HepG2 (cell line): ENCODE data around the gene SLC25A1. TPM values are rescaled to one million over a fixed set of nuclear protein-coding genes. Genes with fewer than 3 reads are reported as not detected.

ENCODE experiments used
- ARID5B ChIP-seq: IDR thresholded peaks from 2 replicates; pipeline ENCODE4 v1.4.0; 2020; ENCODE audit warnings: mild to moderate bottlenecking, missing genetic modification reagents
- CEBPB ChIP-seq: IDR thresholded peaks from 2 replicates; pipeline ENCODE4 v1.6.1; 2011; ENCODE audit warnings: low read depth, low read length, improper control_type of control experiment, borderline replicate concordance
- CENPT ChIP-seq: sonication (generic); formaldehyde crosslinking; IDR thresholded peaks from 2 replicates; pipeline ENCODE4 v1.8.0; 2022; ENCODE audit warnings: low read depth, mild to moderate bottlenecking, moderate library complexity, missing genetic modification reagents
- GLI4 ChIP-seq: sonication (generic); formaldehyde crosslinking; IDR thresholded peaks from 2 replicates; pipeline ENCODE4 v1.5.1; 2020; ENCODE audit warnings: missing genetic modification reagents, mild to moderate bottlenecking, moderate library complexity, borderline replicate concordance
- MAFK ChIP-seq, 2 experiments: IDR thresholded peaks in 1 of 2; conservative IDR thresholded peaks in 1 of 2; 2 replicates each; pipeline ENCODE4 v1.6.1; 2011; ENCODE audit warnings: improper control_type of control experiment in 2 of 2, low read length in 2 of 2
- NFRKB ChIP-seq: fragments of 450-650 bp; IDR thresholded peaks from 2 replicates; pipeline ENCODE4 v1.6.1; 2017
- PAF1 ChIP-seq: IDR thresholded peaks from 2 replicates; pipeline ENCODE4 v1.6.1; 2016; ENCODE audit warnings: missing genetic modification reagents, missing compliant biosample characterization
- REST ChIP-seq, 2 experiments: IDR thresholded peaks; 2 replicates each; pipeline ENCODE4 v1.6.1; 2011 to 2012; ENCODE audit warnings: low read length in 2 of 2, borderline replicate concordance in 1 of 2, low read depth in 1 of 2, mild to moderate bottlenecking in 1 of 2, moderate library complexity in 1 of 2
- ZC3H4 ChIP-seq: sonication (generic); formaldehyde crosslinking; IDR thresholded peaks from 2 replicates; pipeline ENCODE4 v1.4.0; 2020; ENCODE audit warnings: missing genetic modification reagents, borderline replicate concordance
- ZNF12 ChIP-seq: sonication (generic); formaldehyde crosslinking; IDR thresholded peaks from 2 replicates; pipeline ENCODE4 v1.5.0; 2020; ENCODE audit warnings: missing genetic modification reagents
- ZNF724P ChIP-seq: sonication (generic); formaldehyde crosslinking; IDR thresholded peaks from 2 replicates; pipeline ENCODE4 v1.8.0; 2022; ENCODE audit warnings: missing genetic modification reagents, borderline replicate concordance
- ZUFSP ChIP-seq: sonication (generic); formaldehyde crosslinking; IDR thresholded peaks from 2 replicates; pipeline ENCODE4 v1.9.0; 2021; ENCODE audit warnings: missing genetic modification reagents, mild to moderate bottlenecking, borderline replicate concordance
- polyA plus RNA-seq, 8 experiments: library from polyadenylated mRNA; depleted of rRNA in 3 of 8; stranded (reverse) in 7 of 8; unstranded in 1 of 8; fragments of >200 nt; fragmentation: Illumina TruSeq in 4 of 8; extraction: Trizol in 4 of 8; gene quantifications; 2 replicates each; pipeline versions ENCODE4 v1.2.1 to v1.2.3, GENCODE V29; 2011 to 2016; ENCODE audit warnings: low read depth in 4 of 8, missing spikeins in 1 of 8, mixed read lengths in 1 of 8; ENCODE audit not compliant: insufficient read depth in 1 of 8
- total RNA-seq, 5 experiments: library from RNA; depleted of rRNA; stranded (reverse); fragments of >200 nt; fragmentation: Illumina TruSeq; extraction: Trizol; gene quantifications; 2 replicates each; pipeline ENCODE4 v1.2.3, GENCODE V29; 2016; ENCODE audit warnings: low read depth in 1 of 5
- TF ChIP-seq, protein P1 (sequence below): sonication (generic); formaldehyde crosslinking; IDR thresholded peaks from 2 replicates; pipeline ENCODE4 v1.5.0; 2020; ENCODE audit warnings: mild to moderate bottlenecking, missing genetic modification reagents, borderline replicate concordance

The SLC25A1 gene
- total and polyA plus RNA-seq, 2 of the 13 experiments (the other 11 are each of a cell fraction or from before 2014, with no cell fraction given): 49.4 to 161 TPM

DNA sequence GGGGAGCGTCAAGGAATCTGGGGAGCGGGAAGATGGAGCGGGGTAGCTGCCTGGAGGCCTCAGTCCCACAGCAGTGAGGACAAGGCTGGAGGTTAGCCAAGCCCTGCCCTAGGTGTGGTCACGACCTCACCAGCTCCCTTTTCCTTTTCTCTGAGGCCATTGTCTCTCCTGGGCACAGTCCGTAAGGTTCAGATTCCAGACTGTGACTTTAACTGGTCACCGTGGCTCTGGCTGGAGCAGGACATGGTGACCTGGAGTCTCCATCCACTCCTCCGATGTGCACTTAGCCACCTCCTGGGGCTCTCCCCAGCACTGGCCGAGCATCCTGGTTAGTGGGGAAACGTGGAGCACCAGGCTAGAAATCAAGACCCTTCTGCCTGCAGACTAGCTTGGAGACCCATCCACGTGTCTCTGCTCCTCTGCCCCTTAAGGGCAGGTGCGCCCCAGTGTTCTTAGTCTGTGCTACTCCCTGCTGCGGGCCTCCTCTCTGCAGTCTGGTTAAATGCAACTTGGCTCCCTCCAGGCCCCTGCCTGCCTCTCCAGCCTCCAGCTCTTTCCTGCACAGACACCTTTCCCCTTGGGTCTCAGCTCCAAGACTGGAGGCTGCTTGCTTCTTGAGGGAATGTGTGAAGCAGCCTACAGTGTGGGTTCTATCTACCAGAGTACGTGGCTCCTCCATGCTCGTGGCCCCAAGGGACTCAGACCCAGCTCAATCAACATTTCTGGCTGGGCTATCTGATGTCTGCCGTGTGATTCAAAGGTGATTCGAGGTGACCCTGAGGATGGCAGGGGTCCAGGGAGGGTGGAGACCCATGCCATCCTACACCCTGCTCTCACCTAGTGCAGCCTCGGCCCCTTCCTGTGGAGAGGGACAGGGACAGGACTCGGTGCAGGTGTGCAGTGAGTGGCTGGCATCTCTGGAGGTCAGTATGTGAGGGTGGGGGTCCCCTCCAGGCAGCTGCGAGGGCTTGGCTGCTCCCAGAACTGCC is 5.2 kb downstream of the SLC25A1 start (continued):
- no peak for TF ChIP-seq ZUFSP
- no peak for TF ChIP-seq ARID5B (CRISPR knock-in tag)
- TF ChIP-seq NFRKB: no peak
- no peak for TF ChIP-seq ZNF724P (CRISPR knock-in tag)
- TF ChIP-seq CEBPB: no peak
- TF ChIP-seq, protein P1, sequence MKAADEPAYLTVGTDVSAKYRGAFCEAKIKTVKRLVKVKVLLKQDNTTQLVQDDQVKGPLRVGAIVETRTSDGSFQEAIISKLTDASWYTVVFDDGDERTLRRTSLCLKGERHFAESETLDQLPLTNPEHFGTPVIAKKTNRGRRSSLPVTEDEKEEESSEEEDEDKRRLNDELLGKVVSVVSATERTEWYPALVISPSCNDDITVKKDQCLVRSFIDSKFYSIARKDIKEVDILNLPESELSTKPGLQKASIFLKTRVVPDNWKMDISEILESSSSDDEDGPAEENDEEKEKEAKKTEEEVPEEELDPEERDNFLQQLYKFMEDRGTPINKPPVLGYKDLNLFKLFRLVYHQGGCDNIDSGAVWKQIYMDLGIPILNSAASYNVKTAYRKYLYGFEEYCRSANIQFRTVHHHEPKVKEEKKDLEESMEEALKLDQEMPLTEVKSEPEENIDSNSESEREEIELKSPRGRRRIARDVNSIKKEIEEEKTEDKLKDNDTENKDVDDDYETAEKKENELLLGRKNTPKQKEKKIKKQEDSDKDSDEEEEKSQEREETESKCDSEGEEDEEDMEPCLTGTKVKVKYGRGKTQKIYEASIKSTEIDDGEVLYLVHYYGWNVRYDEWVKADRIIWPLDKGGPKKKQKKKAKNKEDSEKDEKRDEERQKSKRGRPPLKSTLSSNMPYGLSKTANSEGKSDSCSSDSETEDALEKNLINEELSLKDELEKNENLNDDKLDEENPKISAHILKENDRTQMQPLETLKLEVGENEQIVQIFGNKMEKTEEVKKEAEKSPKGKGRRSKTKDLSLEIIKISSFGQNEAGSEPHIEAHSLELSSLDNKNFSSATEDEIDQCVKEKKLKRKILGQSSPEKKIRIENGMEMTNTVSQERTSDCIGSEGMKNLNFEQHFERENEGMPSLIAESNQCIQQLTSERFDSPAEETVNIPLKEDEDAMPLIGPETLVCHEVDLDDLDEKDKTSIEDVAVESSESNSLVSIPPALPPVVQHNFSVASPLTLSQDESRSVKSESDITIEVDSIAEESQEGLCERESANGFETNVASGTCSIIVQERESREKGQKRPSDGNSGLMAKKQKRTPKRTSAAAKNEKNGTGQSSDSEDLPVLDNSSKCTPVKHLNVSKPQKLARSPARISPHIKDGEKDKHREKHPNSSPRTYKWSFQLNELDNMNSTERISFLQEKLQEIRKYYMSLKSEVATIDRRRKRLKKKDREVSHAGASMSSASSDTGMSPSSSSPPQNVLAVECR: 0 out of 2 replicates have a peak, but pooled peaks have one; percentile 3
- no peak for TF ChIP-seq GLI4 (CRISPR knock-in tag)
- TF ChIP-seq CENPT (CRISPR knock-in tag): 0 out of 2 replicates have a peak, but pooled peaks have one; percentile 41
- TF ChIP-seq MAFK (conservative IDR thresholded peaks at IDR 0.05 in 1 of 2, IDR thresholded peaks at IDR 0.05 in 1 of 2; ENCODE audit: low read length in 2 of 2): no peak
- 0 out of 2 replicates have a peak, but pooled peaks have one; percentile 61 for TF ChIP-seq ZC3H4 (CRISPR knock-in tag)
- no peak for TF ChIP-seq REST (IDR thresholded peaks at IDR 0.05; ENCODE audit: borderline replicate concordance in 1 of 2, low read depth in 1 of 2, low read length in 2 of 2)
- no peak for TF ChIP-seq ZNF12 (CRISPR knock-in tag)
- TF ChIP-seq PAF1 (CRISPR knock-in tag): no peak
